Measurements from ENCODE around the gene SLC25A36. TPM values are rescaled to one million over a fixed set of nuclear protein-coding genes. Genes with fewer than 3 reads are reported as not detected.
"Not testable (repeated sequence)": the region's sequence is repeated elsewhere in the genome, so short reads cannot be mapped to it uniquely, and the experiment has no call there.

The SLC25A36 gene
- polyA plus RNA-seq, 1 donor: 72.8 TPM

DNA sequence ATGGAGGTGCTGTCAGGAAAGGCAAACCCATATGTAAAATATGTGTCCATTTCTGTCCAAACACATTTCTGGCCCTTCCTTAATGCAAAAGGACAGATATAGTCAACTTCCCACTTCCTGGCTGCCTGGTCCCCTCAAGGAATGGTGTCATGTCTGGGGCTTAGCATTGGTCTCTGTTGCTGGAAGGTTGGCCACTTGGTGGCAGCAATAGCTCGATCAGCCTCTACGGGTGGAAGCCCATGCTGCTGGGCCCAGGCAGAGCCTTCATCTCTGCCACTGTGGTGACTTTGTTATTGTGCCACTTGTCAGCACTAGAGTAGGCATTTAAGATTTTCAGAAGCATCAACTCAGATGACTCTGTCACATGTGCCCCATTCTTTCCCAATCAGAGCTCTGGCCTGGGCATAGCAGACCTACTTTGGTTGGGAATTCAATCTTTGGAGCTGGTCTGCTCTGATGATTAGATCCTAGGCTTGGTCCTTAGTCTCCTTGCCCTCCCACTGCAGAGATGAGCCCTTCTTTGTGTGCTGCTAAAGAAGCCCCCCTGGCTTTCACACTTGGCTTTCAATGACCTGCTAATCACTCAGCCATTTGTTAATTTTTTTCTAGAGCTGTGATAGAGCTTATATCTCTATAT is 58.5 kb downstream of the SLC25A36 start:
- DNase-seq: peak; percentile 73

DNA sequence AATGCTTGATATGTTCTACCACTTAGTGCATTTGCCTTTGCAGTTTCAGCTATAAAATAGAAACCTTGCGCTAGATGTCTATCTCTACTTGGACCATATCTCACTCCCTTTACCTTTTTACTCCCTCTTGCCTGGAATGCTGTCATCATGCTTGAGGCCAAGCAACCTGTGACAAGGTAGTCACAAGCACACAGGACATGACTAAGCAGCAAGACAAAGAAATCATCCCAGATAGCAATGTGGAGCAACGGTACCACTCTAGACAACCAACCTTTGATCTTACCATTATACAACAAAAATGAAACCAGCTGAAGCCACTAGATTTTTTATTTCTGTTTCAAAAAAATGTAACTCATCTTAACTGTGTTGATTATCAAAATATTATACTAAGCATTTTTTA is 59.0 kb downstream of the SLC25A36 start:
- DNase-seq: no peak

DNA sequence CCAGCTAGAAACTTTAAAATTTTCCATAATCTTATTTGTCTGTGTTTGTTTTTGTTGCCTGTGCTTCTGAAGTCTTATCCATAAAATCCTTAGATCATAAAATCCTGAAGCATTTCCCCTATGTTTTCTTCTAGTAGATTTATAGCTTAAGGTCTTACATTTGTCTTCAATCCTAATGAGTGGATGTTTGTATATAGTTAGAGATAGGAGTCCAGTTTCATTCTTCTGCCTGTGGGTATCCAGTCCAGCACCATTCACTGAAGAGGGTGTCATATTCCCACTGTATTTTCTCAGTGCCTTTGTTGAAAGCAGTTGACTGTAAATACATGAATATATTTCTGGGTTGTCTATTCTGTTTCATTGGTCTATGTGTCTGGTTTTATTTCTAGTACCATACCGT is 64.7 kb downstream of the SLC25A36 start:
- no peak for DNase-seq

DNA sequence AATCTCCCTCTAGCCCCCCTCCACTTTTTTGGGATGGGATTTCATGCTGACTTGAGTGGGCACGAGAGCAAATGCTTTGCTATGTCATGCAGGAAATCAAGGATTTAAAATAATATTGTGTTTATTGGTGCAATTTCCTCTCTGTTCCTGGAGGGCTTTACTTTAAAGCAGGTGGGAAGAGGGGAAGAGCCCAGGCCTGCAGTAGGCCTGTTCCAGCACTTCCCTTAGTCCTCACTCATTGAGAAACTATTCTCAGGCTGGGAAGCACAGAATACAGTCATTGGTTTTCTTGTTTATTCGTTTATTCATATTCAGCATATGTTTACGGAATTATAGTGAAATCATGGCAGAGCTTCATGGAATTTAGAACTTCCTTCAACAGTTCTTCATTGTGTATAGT is 67.9 kb downstream of the SLC25A36 start:
- DNase-seq: no peak

DNA sequence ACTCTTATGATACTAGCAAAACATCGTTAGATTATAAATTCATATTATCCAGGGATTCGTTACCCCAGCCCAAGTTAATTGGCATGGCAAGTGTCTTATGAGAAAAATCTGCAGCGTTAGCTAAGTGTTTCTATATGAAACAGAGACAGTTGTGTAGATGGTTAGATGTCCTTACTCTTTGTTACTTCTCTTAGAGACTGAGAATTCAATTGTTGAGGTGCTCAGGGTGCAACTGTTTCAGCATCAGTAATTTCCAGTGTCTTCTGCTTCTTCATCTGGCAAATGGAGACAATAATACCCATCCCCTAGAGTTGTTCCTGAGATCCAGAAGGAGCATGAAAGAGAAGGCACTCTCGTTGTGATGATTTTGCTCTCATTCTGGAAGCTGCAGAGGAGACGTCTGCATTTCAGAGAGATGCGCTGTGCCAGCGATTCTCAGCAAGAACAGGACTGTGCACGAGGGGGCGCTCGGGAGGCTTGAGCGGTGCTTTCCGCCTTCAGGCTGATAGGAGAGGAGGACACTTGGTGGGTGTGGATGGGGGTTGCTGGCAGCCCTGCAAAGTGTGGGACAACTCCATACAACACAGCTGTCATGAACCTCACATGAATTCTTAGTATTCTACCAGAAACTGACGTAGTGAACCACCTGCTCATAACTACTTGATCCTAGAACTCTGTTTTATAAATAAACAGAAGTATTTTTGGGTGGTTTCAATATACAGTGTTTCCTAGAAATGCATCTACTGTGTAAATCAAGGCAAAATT is 69.8 kb downstream of the SLC25A36 start:
- peak; percentile 89 for DNase-seq

DNA sequence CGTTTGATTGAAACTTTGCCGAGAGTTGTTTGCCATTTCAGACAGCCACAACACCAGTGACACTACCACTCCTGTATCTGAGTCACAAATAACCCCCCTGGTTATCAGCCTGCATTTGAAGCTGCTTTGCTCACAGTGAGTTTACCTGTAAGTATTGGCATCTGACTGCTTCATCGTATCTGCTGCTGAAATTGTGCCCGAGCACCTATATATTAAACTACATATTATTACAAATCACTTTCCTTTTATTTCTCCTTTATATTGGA is 70.3 kb downstream of the SLC25A36 start:
- DNase-seq: no peak

DNA sequence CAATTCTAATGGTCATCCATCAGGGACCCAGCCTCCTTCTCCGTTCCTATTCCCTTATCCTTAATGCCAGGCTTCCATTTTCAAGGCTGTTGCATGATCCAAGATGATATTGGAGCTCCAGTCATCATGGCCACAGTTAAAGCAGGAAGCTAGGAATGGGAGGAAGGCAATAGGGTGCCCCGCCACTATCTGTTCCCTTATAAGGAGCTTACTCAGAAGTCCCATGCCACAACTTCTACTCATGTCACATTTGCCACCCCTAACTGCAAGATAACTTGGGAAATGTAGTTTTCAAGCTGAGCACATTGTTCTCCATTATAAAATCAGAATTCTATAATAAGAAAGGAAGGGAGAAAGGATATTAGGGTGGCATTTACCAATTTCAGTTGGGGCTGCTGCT is 70.9 kb downstream of the SLC25A36 start:
- DNase-seq: no peak

DNA sequence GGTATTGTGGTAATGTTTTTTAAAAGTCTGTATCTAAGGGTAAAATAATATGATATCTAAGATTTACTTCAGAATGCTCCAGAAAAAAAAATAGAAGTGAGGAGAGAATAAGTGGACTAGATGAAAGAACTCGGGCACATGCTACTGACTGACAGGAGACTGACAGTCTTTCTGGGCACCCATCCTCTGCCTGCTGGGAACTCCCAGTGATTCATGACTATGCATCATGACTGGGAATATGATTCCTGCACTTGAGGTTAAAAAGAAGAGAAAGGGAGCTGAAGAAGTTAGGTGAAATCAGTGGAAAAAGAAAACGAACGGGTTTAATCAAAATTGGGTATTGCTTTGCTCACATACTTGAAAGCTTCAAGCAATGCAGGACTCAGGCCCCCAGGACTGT is 73.8 kb downstream of the SLC25A36 start:
- no peak for DNase-seq

DNA sequence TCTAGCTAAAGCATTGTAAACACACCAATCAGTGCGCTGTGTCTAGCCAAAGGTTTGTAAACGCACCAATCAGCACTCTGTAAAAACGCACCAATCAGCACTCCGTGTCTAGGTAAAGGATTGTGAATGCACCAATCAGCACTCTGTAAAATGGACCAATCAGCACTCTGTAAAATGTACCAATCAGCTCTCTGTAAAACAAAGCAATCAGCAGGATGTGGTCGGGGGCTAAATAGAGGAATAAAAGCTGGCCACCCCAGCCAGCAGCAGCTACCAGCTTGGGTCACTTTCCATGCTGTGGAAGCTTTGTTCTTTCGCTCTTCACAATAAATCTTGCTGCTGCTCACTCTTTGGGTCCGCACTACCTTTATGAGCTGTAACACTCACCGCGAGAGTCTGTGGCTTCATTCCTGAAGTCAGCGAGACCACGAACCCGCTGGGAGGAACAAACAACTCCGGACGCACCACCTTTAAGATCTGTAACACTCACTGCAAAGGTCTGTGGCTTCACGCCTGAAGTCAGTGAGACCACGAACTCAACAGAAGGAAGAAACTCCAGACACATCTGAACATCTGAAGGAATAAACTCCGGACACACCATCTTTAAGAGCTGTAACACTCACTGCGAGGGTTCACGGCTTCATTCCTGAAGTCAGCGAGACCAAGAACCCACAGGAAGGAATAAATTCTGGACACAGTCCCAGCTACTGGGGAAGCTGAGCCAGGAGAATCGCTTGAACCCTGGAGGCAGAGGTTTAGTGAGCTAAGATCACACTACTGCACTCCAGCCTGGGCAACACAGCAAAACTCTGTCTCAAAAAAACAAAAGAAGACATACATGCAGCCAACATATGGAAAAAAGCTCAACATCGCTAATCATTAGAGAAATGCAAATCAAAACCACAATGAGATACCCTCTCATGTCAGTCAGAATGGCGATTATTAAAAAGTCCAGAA is 76.0 kb downstream of the SLC25A36 start:
- not testable (repeated sequence) for DNase-seq

DNA sequence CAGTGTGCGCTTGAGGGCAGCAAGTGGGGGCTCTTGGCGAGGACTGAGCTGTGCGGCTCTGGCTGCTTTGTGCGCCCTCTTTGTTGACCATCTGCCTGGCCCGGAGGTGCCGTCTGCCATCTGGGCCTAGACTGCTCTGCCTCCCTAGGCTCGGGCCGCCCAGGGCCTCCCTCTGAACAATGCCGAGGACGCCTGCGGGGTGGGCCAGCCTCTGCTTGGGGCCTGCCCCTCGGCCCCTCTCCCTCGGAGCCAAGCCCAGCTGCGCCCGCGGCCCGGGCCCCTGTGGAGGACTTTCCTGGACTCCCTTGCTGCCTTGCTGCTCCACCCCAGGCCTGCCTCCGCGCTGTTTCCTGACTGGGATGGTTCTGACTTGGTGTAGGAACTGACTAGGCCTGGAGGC is 77.6 kb downstream of the SLC25A36 start:
- DNase-seq: no peak

DNA sequence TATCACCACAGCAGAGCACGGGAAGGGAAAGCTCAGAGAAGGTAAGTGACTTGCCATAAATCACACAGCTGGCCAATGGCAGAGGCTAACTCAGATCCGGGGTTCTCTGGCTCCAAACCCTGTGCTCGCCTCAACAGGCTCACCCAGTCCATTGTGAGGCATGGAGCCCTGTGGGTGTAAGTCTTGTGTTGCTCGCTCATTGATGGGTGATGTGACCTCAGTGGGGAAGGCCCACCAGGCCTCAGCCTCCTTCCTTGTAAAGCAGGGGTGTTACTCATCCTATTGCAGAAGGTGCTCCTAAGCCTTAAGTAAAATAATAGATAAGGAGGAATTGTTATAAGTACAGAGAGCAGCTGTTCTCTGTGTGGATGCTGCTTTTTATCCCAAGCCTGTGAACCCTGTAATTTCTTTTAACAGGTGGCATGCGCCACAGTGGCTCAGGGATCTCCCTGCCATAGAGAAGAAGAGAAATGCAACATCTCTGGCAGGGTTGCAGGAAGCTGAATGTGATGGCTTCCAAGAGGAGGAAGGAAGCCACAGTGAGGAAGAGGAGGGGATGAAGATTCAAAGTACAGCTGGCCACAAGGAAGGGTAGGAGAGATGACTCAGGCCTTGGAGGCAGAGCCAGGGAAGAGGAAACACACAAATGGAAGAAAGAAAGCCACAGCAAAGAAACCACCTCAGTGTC is 78.7 kb downstream of the SLC25A36 start:
- no peak for DNase-seq

DNA sequence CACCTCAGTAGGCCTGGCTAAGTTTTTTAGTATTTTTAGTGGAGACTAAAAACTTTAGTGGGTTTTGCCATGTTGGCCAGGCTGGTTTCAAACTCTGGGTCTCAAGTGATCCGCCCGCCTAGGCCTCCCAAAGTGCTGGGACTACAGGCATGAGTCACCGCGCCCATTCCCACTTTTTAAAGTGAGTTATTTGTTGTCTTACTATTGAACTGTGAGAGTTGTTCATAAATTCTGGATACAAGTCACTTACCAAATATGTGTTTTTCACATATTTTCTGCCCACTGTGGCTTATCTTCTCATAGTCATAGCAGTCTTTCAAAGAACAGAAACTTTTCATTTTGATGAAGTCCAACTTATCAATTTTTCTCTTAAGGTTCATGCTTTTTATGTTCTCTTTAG is 79.6 kb downstream of the SLC25A36 start:
- DNase-seq: no peak

Other genes starting within 250 kb of the SLC25A36 start
- gene SPSB4, start 109.5 kb downstream of the SLC25A36 start, polyA plus RNA-seq (ENCODE audit: insufficient read length): 18.7 TPM

All from hindlimb muscle (tissue), 1 donor.